Measurements from ENCODE around the gene QRICH2. TPM values are rescaled to one million over a fixed set of nuclear protein-coding genes. Genes with fewer than 3 reads are reported as not detected.

The QRICH2 gene
- total and polyA plus RNA-seq, 9 of the 15 experiments (the other 6 are each of a cell fraction or from before 2014, with no cell fraction given): 0.03 to 1.6 (median 0.81) TPM

- TF ChIP-seq HMGXB4 (CRISPR knock-in tag; IDR thresholded peaks at IDR 0.05) (no peak), ZNF175 (CRISPR knock-in tag; IDR thresholded peaks at IDR 0.05; ENCODE audit: low read depth) (no peak), TCF7L2 (IDR thresholded peaks at IDR 0.05; ENCODE audit: low read depth, low read length) (no peak), IRF1 (CRISPR knock-in tag; IDR thresholded peaks at IDR 0.05; ENCODE audit: borderline replicate concordance) (no peak), RFX7 (CRISPR knock-in tag; IDR thresholded peaks at IDR 0.05) (peak; percentile 46; the same call in 1 of the 2 replicates), PML (IDR thresholded peaks at IDR 0.05; ENCODE audit: low read length) (no peak), CREM (IDR thresholded peaks at IDR 0.05; ENCODE audit: low read depth) (no peak), ZC3H11A (IDR thresholded peaks at IDR 0.05; ENCODE audit: low read depth, low read length) (no peak), ILF3 (IDR thresholded peaks at IDR 0.05; ENCODE audit: borderline replicate concordance) (no peak), HIVEP1 (CRISPR knock-in tag; IDR thresholded peaks at IDR 0.05) (no peak), ZC3H4 (CRISPR knock-in tag; IDR thresholded peaks at IDR 0.05; ENCODE audit: borderline replicate concordance) (0 out of 2 replicates have a peak, but pooled peaks have one; percentile 12), CBFB (CRISPR knock-in tag; IDR thresholded peaks at IDR 0.05) (0 out of 2 replicates have a peak, but pooled peaks have one; percentile 44)
These were observed 38.8 kb downstream of the QRICH2 start (continued) for GRCh38 chr17:76268991-76269981.

Data from K562 (cell line).